PC-3 (cell line): ENCODE measurements around the gene OR51I1. TPM values are rescaled to one million over a fixed set of nuclear protein-coding genes. Genes with fewer than 3 reads are reported as not detected.

Experiments
- ATAC-seq: fragments of 200-7000 bp; cut with Tn5 transposase; 2 replicates; pipeline ENCODE4 v1.9.1; 2020; ENCODE audit warnings: mild to moderate bottlenecking, moderate library complexity
- BruUV-seq: library from RNA; stranded (reverse); fragments of 400-500 nt; replicated peaks from 2 replicates; lab custom pipeline; 2021; lab: Mats Ljungman, UMichigan
- CTCF ChIA-PET: fragments of 300-600 bp; sonication (Branson Sonifier 250); formaldehyde crosslinking; loops from one replicate; lab custom pipeline; 2022; ENCODE audit warnings: antibody characterized with exemption; lab: Charles Lee
- POLR2A ChIA-PET: fragments of 300-600 bp; sonication (Branson Sonifier 250); formaldehyde crosslinking; loops from one replicate; lab custom pipeline; 2022; ENCODE audit warnings: antibody characterized with exemption; ENCODE audit not compliant: unreplicated experiment; lab: Charles Lee
- DNase-seq: peaks from one replicate; pipeline ENCODE4 v3.0.0-alpha.2; 2015
- H2AFZ ChIP-seq: fragments of 300-600 bp; sonication (generic); 2 replicates; pipeline ENCODE4 v1.6.0; 2016; ENCODE audit warnings: antibody characterized with exemption, low read length
- H3F3A ChIP-seq: fragments of 300-600 bp; sonication (generic); one replicate; pipeline ENCODE4 v1.6.0; 2017; ENCODE audit warnings: antibody characterized with exemption, low read length, control low read depth, mild to moderate bottlenecking; ENCODE audit not compliant: unreplicated experiment
- H3K27ac ChIP-seq: fragments of 300-600 bp; sonication (generic); 2 replicates; pipeline ENCODE4 v1.5.1; 2016; ENCODE audit warnings: mild to moderate bottlenecking, low read length
- H3K27me3 ChIP-seq: fragments of 300-600 bp; sonication (generic); 2 replicates; pipeline ENCODE4 v1.6.1; 2016; ENCODE audit warnings: low read length, mixed read lengths
- H3K36me3 ChIP-seq: fragments of 300-600 bp; sonication (generic); 2 replicates; pipeline ENCODE4 v1.6.1; 2016; ENCODE audit warnings: low read depth, mixed run types, low read length, mixed read lengths
- H3K4me1 ChIP-seq: fragments of 300-600 bp; sonication (generic); 2 replicates; pipeline ENCODE4 v1.5.1; 2016; ENCODE audit warnings: low read length; ENCODE audit not compliant: insufficient read depth
- H3K4me2 ChIP-seq: fragments of 300-600 bp; sonication (generic); 2 replicates; pipeline ENCODE4 v1.6.0; 2016; ENCODE audit warnings: low read length
- H3K4me3 ChIP-seq: fragments of 300-600 bp; sonication (generic); 2 replicates; pipeline ENCODE4 v1.5.1; 2016; ENCODE audit warnings: mild to moderate bottlenecking, low read length, mixed read lengths
- H3K79me2 ChIP-seq: fragments of 300-600 bp; sonication (generic); 2 replicates; pipeline ENCODE4 v1.6.1; 2017; ENCODE audit warnings: low read length, mixed read lengths
- H3K9ac ChIP-seq: fragments of 300-600 bp; sonication (generic); 2 replicates; pipeline ENCODE4 v1.6.0; 2016; ENCODE audit warnings: mild to moderate bottlenecking, low read length
- H3K9me2 ChIP-seq: fragments of 300-600 bp; sonication (generic); replicated peaks from 2 replicates; pipeline ENCODE4 v1.6.1; 2016; ENCODE audit warnings: mixed run types, low read length, mixed read lengths
- H3K9me3 ChIP-seq: fragments of 300-600 bp; sonication (generic); 2 replicates; pipeline ENCODE4 v1.6.1; 2016; ENCODE audit warnings: low read length, mixed read lengths
- H4K20me1 ChIP-seq: fragments of 300-600 bp; sonication (generic); 2 replicates; pipeline ENCODE4 v1.6.1; 2016; ENCODE audit warnings: low read length, mixed read lengths
- CTCF ChIP-seq: fragments of 300-600 bp; sonication (generic); conservative IDR thresholded peaks from 2 replicates; pipeline ENCODE4 v1.5.1; 2017; ENCODE audit warnings: antibody characterized with exemption, low read depth, mild to moderate bottlenecking, low read length
- EZH2 ChIP-seq: fragments of 300-600 bp; sonication (generic); IDR thresholded peaks from one replicate; pipeline ENCODE4 v1.6.1; 2017; ENCODE audit warnings: antibody characterized with exemption, mild to moderate bottlenecking, low read length; ENCODE audit not compliant: unreplicated experiment
- EZH2phosphoT487 ChIP-seq: fragments of 300-600 bp; sonication (generic); IDR thresholded peaks from 2 replicates; pipeline ENCODE4 v1.6.1; 2018; ENCODE audit warnings: mild to moderate bottlenecking, antibody characterized with exemption, low read length, borderline replicate concordance
- intact Hi-C: fragments of 100-400 bp; cut with micrococcal nuclease; formaldehyde crosslinking; loops from 2 replicates; pipeline ENCODE4 v1.9.0; 2023
- total RNA-seq: library from RNA; depleted of rRNA; stranded (reverse); fragments of >200 nt; gene quantifications from 2 replicates; pipeline ENCODE4 v1.2.3, GENCODE V29; 2014

OR51I1 gene
- total RNA-seq, 1 experiment from 2014 or later = not detected

GRCh38 chr11:5420993-5421392 lies 20.3 kb downstream of the OR51I1 start:
- H4K20me1 ChIP-seq = no peaks in the 10 kb centered on the region
- no peaks in the 10 kb centered on the region for H3K36me3 ChIP-seq
- DNase-seq (no peak), ATAC-seq (no peak)
- ChIA-PET POLR2A (no interaction called here), CTCF (no interaction called here)
- no peak for TF ChIP-seq EZH2phosphoT487
- no peak for TF ChIP-seq EZH2
- TF ChIP-seq CTCF = no peak
- H3K27ac ChIP-seq = no peak overlapping the region
- BruUV-seq = no TSS peak
- H2AFZ ChIP-seq = no peak overlapping the region
- H3K27me3 ChIP-seq = peaks cover 24% of the 10 kb centered on the region
- H3F3A ChIP-seq = no peaks in the 10 kb centered on the region
- H3K4me2 ChIP-seq = no peak overlapping the region
- H3K4me3 ChIP-seq = no peak overlapping the region
- no peaks in the 10 kb centered on the region for H3K9me3 ChIP-seq
- no peak overlapping the region for H3K9ac ChIP-seq
- intact Hi-C loops = no loop called here
- no peaks in the 10 kb centered on the region for H3K9me2 ChIP-seq
- no peaks in the 10 kb centered on the region for H3K79me2 ChIP-seq
- H3K4me1 ChIP-seq = no peaks in the 10 kb centered on the region

- H3K36me3 ChIP-seq = no peaks in the 10 kb centered on the region
- H3K9me3 ChIP-seq = no peaks in the 10 kb centered on the region
- no peaks in the 10 kb centered on the region for H3K79me2 ChIP-seq
- H3K9me2 ChIP-seq = no peaks in the 10 kb centered on the region
- no peaks in the 10 kb centered on the region for H3F3A ChIP-seq
- TF ChIP-seq CTCF (no peak), EZH2 (no peak), EZH2phosphoT487 (no peak)
- no peak overlapping the region for H3K4me2 ChIP-seq
- H3K4me3 ChIP-seq = no peak overlapping the region
- H3K9ac ChIP-seq = no peak overlapping the region
- no peak overlapping the region for H2AFZ ChIP-seq
- H3K27me3 ChIP-seq = 0 out of 2 replicates have a peak, but pooled peaks cover 5% of the 10 kb centered on the region
- H3K27ac ChIP-seq = no peak overlapping the region
- intact Hi-C loops = no loop called here
- CTCF ChIA-PET = no interaction called here
- no TSS peak for BruUV-seq
- H4K20me1 ChIP-seq = no peaks in the 10 kb centered on the region
- no peak for ATAC-seq
- no peaks in the 10 kb centered on the region for H3K4me1 ChIP-seq
- no peak for DNase-seq
- POLR2A ChIA-PET = no interaction called here
These were observed 36.1 kb downstream of the OR51I1 start for GRCh38 chr11:5405173-5405572.

GRCh38 chr11:5398936-5399335 lies 42.4 kb downstream of the OR51I1 start:
- Histone ChIP-seq H3K27ac (no peak overlapping the region), H3K9ac (no peak overlapping the region), H3K36me3 (no peaks in the 10 kb centered on the region), H3K9me3 (no peaks in the 10 kb centered on the region), H3K4me1 (no peaks in the 10 kb centered on the region), H3K79me2 (no peaks in the 10 kb centered on the region), H3K4me2 (no peak overlapping the region), H2AFZ (no peak overlapping the region), H3K27me3 (0 out of 2 replicates have a peak, but pooled peaks cover 5% of the 10 kb centered on the region), H3K9me2 (no peaks in the 10 kb centered on the region), H3K4me3 (no peak overlapping the region), H4K20me1 (no peaks in the 10 kb centered on the region), H3F3A (no peaks in the 10 kb centered on the region)
- POLR2A ChIA-PET = no interaction called here
- TF ChIP-seq CTCF (no peak), EZH2phosphoT487 (no peak), EZH2 (no peak)
- ATAC-seq = no peak
- CTCF ChIA-PET = no interaction called here
- intact Hi-C loops = no loop called here
- no peak for DNase-seq
- no TSS peak for BruUV-seq
